HG02678 (cell line): ENCODE results near the gene ZDHHC11.
"Not testable (repeated sequence)": the region's sequence is repeated elsewhere in the genome, so short reads cannot be mapped to it uniquely, and the experiment has no call there.

Experiments
- ATAC-seq: cut with Tn5 transposase; IDR thresholded peaks from one replicate; pipeline ENCODE4 v1.9.1; 2021; ENCODE audit warnings: mild to moderate bottlenecking, moderate library complexity; ENCODE audit not compliant: unreplicated experiment

ZDHHC11 gene

GRCh38 chr5:816176-816575 is 34.6 kb downstream of the ZDHHC11 start:
- no peak for ATAC-seq

GRCh38 chr5:815449-815848 is 35.3 kb downstream of the ZDHHC11 start:
- no peak for ATAC-seq

GRCh38 chr5:813575-813974 is 37.2 kb downstream of the ZDHHC11 start:
- not testable (repeated sequence) for ATAC-seq

GRCh38 chr5:811384-811783 is 39.4 kb downstream of the ZDHHC11 start:
- ATAC-seq, result not testable (repeated sequence)

GRCh38 chr5:807719-808514 is 42.9 kb downstream of the ZDHHC11 start:
- not testable (repeated sequence) for ATAC-seq

- no peak for ATAC-seq
Observed at GRCh38 chr5:801472-801871, 49.3 kb downstream of the ZDHHC11 start.

- not testable (repeated sequence) for ATAC-seq
Observed at GRCh38 chr5:801055-801454, 49.7 kb downstream of the ZDHHC11 start.

GRCh38 chr5:798505-799138 is 52.2 kb downstream of the ZDHHC11 start:
- ATAC-seq, result not testable (repeated sequence)

- ATAC-seq, result not testable (repeated sequence)
Observed at GRCh38 chr5:797986-798385, 52.8 kb downstream of the ZDHHC11 start.

- not testable (repeated sequence) for ATAC-seq
Observed at GRCh38 chr5:795873-796272, 54.9 kb downstream of the ZDHHC11 start.

- not testable (repeated sequence) for ATAC-seq
Observed at GRCh38 chr5:794948-795347, 55.8 kb downstream of the ZDHHC11 start.

GRCh38 chr5:788703-789102 is 62.1 kb downstream of the ZDHHC11 start:
- not testable (repeated sequence) for ATAC-seq

GRCh38 chr5:787857-788233 is 62.9 kb downstream of the ZDHHC11 start:
- not testable (repeated sequence) for ATAC-seq

- ATAC-seq, result not testable (repeated sequence)
Observed at GRCh38 chr5:787224-787856, 63.4 kb downstream of the ZDHHC11 start.

GRCh38 chr5:785181-785705 is 65.5 kb downstream of the ZDHHC11 start:
- ATAC-seq, result peak; percentile 20

GRCh38 chr5:784428-785177 is 66.2 kb downstream of the ZDHHC11 start, which contains the start of gene ZDHHC11B:
Gene ZDHHC11B (minus strand): TSS chr5:784729. CDS start chr5:766919, 17,810 bp downstream.
- ATAC-seq, result peak; percentile 74

GRCh38 chr5:783881-784427 is 66.8 kb downstream of the ZDHHC11 start:
- ATAC-seq, result not testable (repeated sequence)

GRCh38 chr5:783049-783802 is 67.6 kb downstream of the ZDHHC11 start:
- not testable (repeated sequence) for ATAC-seq

GRCh38 chr5:782356-782755 is 68.4 kb downstream of the ZDHHC11 start:
- ATAC-seq, result not testable (repeated sequence)

GRCh38 chr5:780571-780970 is 70.2 kb downstream of the ZDHHC11 start:
- ATAC-seq, result not testable (repeated sequence)
